MM.1S (cell line): ENCODE data around the gene VTA1.

Experiments
- DNase-seq: peaks from one replicate; pipeline ENCODE4 v3.0.0-alpha.2; 2015
- H2AFZ ChIP-seq: fragments of 300-600 bp; sonication (generic); 2 replicates; pipeline ENCODE4 v1.6.0; 2016; ENCODE audit warnings: antibody characterized with exemption, low read length
- H3F3A ChIP-seq: fragments of 300-600 bp; sonication (generic); 2 replicates; pipeline ENCODE4 v1.6.1; 2016; ENCODE audit warnings: mild to moderate bottlenecking, antibody characterized with exemption, low read length, moderate library complexity, mixed read lengths; ENCODE audit not compliant: insufficient read depth
- H3K27ac ChIP-seq: fragments of 300-600 bp; sonication (generic); 2 replicates; pipeline ENCODE4 v1.5.1; 2016; ENCODE audit warnings: mild to moderate bottlenecking, low read length
- H3K27me3 ChIP-seq: fragments of 300-600 bp; sonication (generic); replicated peaks from 2 replicates; pipeline ENCODE4 v1.6.0; 2016; ENCODE audit warnings: low read length; ENCODE audit not compliant: insufficient read depth
- H3K36me3 ChIP-seq: fragments of 300-600 bp; sonication (generic); replicated peaks from 2 replicates; pipeline ENCODE4 v1.6.1; 2016; ENCODE audit warnings: mild to moderate bottlenecking, low read length, mixed read lengths; ENCODE audit not compliant: insufficient read depth
- H3K4me1 ChIP-seq: fragments of 300-600 bp; sonication (generic); 2 replicates; pipeline ENCODE4 v1.6.1; 2016; ENCODE audit warnings: low read length, mixed read lengths
- H3K4me2 ChIP-seq: fragments of 300-600 bp; sonication (generic); 2 replicates; pipeline ENCODE4 v1.6.0; 2016; ENCODE audit warnings: low read depth, low read length
- H3K4me3 ChIP-seq: fragments of 300-600 bp; sonication (generic); 2 replicates; pipeline ENCODE4 v1.5.1; 2016; ENCODE audit warnings: low read length, mixed read lengths
- H3K79me2 ChIP-seq: fragments of 300-600 bp; sonication (generic); 2 replicates; pipeline ENCODE4 v1.6.1; 2016; ENCODE audit warnings: mixed run types, low read length, mixed read lengths
- H3K9ac ChIP-seq: fragments of 300-600 bp; sonication (generic); 2 replicates; pipeline ENCODE4 v1.6.1; 2016; ENCODE audit warnings: low read length, mixed read lengths
- H3K9me2 ChIP-seq: fragments of 300-600 bp; sonication (generic); replicated peaks from 2 replicates; pipeline ENCODE4 v1.6.1; 2016; ENCODE audit warnings: mild to moderate bottlenecking, low read length, mixed read lengths; ENCODE audit not compliant: insufficient read depth
- H3K9me3 ChIP-seq: fragments of 300-600 bp; sonication (generic); replicated peaks from 2 replicates; pipeline ENCODE4 v1.6.1; 2016; ENCODE audit warnings: mild to moderate bottlenecking, low read length, mixed read lengths; ENCODE audit not compliant: insufficient read depth
- H4K20me1 ChIP-seq: fragments of 300-600 bp; sonication (generic); 2 replicates; pipeline ENCODE4 v1.6.1; 2016; ENCODE audit warnings: mild to moderate bottlenecking, low read length, moderate library complexity, mixed read lengths; ENCODE audit not compliant: insufficient read depth
- EZH2 ChIP-seq: fragments of 300-600 bp; sonication (generic); optimal IDR thresholded peaks from 2 replicates; pipeline ENCODE3; 2017; ENCODE audit warnings: low read depth, mild to moderate bottlenecking, antibody characterized with exemption, low read length, mixed read lengths
- EZH2phosphoT487 ChIP-seq: fragments of 300-600 bp; sonication (generic); IDR thresholded peaks from 2 replicates; pipeline ENCODE4 v1.6.1; 2018; ENCODE audit warnings: antibody characterized with exemption, low read length
- TF ChIP-seq, protein P1 (sequence below): fragments of 300-600 bp; sonication (generic); IDR thresholded peaks from 2 replicates; pipeline ENCODE4 v1.5.1; 2016; ENCODE audit warnings: antibody characterized with exemption, low read length, mixed read lengths

Gene VTA1

DNA sequence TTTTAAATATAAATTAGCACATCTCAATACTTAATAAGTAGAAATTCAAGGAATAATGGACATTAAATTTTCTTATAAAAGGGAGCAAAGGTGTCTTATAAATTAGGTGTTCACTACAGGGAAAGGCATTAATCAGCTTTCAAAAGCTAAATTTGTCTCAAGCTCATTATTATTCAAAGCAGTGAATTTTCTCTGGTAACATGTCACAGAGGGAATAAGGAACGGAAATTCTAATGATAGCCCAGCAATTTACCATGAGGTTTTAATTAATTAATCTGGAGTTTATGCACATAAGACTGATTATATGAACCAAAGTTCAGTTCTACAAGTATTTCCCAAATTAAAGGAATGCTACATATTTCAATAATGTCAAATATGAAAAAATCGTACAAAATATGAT lies 29.7 kb upstream of the VTA1 start:
- H3K9me2 ChIP-seq, result no peaks in the 10 kb centered on the region
- no peak for DNase-seq
- no peaks in the 10 kb centered on the region for H3K4me1 ChIP-seq
- H4K20me1 ChIP-seq, result no peaks in the 10 kb centered on the region
- H3K4me2 ChIP-seq, result no peak overlapping the region
- no peak overlapping the region for H3K9ac ChIP-seq
- no peak for TF ChIP-seq EZH2phosphoT487
- TF ChIP-seq, protein P1, sequence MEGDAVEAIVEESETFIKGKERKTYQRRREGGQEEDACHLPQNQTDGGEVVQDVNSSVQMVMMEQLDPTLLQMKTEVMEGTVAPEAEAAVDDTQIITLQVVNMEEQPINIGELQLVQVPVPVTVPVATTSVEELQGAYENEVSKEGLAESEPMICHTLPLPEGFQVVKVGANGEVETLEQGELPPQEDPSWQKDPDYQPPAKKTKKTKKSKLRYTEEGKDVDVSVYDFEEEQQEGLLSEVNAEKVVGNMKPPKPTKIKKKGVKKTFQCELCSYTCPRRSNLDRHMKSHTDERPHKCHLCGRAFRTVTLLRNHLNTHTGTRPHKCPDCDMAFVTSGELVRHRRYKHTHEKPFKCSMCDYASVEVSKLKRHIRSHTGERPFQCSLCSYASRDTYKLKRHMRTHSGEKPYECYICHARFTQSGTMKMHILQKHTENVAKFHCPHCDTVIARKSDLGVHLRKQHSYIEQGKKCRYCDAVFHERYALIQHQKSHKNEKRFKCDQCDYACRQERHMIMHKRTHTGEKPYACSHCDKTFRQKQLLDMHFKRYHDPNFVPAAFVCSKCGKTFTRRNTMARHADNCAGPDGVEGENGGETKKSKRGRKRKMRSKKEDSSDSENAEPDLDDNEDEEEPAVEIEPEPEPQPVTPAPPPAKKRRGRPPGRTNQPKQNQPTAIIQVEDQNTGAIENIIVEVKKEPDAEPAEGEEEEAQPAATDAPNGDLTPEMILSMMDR, result no peak
- no peak for TF ChIP-seq EZH2
- H3F3A ChIP-seq, result no peaks in the 10 kb centered on the region
- H3K36me3 ChIP-seq, result no peaks in the 10 kb centered on the region
- H3K79me2 ChIP-seq, result no peaks in the 10 kb centered on the region
- H3K27ac ChIP-seq, result no peak overlapping the region
- H3K4me3 ChIP-seq, result no peak overlapping the region
- H2AFZ ChIP-seq, result no peak overlapping the region
- H3K9me3 ChIP-seq, result no peaks in the 10 kb centered on the region
- H3K27me3 ChIP-seq, result no peaks in the 10 kb centered on the region

DNA sequence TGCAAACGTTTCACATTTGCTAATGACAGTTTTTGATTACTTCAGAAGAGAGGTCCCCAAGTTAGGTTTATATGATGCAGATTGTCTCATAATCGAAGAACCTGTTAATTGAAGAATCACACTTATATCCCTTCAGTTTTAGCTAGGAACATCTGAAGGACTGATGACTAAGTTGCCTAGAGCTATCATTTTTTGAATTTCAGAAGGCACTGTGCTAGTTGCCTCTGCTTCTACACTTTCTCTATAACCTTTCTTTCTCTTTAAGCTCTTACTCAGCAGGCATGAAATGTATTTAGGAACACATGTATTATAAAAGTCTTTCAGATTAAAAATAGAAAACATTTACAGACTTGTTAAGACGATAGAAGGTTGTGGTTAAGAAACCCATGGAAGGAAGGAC lies 28.7 kb upstream of the VTA1 start:
- Histone ChIP-seq H3K9ac (no peak overlapping the region), H3K4me1 (no peaks in the 10 kb centered on the region), H3K4me3 (no peak overlapping the region), H4K20me1 (no peaks in the 10 kb centered on the region), H3K27me3 (no peaks in the 10 kb centered on the region), H3F3A (no peaks in the 10 kb centered on the region), H3K9me3 (no peaks in the 10 kb centered on the region), H3K4me2 (no peak overlapping the region), H3K36me3 (no peaks in the 10 kb centered on the region), H3K79me2 (no peaks in the 10 kb centered on the region), H3K27ac (no peak overlapping the region), H2AFZ (no peak overlapping the region), H3K9me2 (no peaks in the 10 kb centered on the region)
- DNase-seq, result no peak
- TF ChIP-seq EZH2, result no peak
- no peak for TF ChIP-seq EZH2phosphoT487
- TF ChIP-seq, protein P1, result no peak

DNA sequence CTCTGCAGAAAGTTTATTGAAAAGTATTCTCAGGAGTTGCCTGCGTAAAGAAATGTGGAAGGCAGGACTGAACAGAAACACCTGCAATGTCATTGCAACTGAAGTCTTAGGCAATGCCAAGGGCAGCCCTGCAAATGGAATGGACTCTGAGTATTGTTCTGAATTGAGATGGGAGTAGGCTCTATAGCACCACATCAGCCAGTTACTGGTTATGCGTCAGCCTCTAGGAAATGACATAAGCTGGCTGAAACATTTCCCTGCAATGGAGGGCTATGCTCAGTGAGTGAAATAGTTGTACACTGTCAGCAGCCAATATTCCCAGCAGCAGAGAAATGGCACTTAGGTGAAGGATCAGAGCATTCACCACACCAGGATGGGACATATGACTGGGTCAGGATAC lies 28.1 kb upstream of the VTA1 start:
- TF ChIP-seq EZH2, result no peak
- TF ChIP-seq, protein P1, result no peak
- no peak for TF ChIP-seq EZH2phosphoT487
- Histone ChIP-seq H3K79me2 (no peaks in the 10 kb centered on the region), H3K27me3 (no peaks in the 10 kb centered on the region), H3K9me3 (no peaks in the 10 kb centered on the region), H4K20me1 (no peaks in the 10 kb centered on the region), H3K4me2 (no peak overlapping the region), H3F3A (no peaks in the 10 kb centered on the region), H3K27ac (no peak overlapping the region), H3K9ac (no peak overlapping the region), H3K4me1 (no peaks in the 10 kb centered on the region), H3K4me3 (no peak overlapping the region), H3K9me2 (no peaks in the 10 kb centered on the region), H3K36me3 (no peaks in the 10 kb centered on the region), H2AFZ (no peak overlapping the region)
- no peak for DNase-seq

DNA sequence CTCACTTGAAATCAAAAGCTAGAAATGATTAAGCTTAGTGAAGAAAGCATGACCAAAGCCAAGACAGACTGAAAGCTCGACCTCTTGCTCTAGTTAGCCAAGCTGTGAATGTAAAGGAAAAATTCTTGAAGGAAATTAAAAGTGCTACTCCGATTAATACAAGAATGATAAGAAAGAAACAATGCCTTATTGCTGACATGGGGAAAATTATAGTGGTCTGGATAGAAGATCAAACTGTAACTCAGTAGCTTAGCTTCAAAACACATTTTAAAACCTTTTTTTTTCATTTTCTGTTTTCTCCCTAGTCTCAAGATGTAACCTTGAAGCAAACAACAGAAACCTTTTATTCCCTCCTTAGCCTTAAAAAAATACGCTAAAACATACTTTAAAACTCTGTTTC lies 25.7 kb upstream of the VTA1 start:
- H3K27ac ChIP-seq, result no peak overlapping the region
- no peaks in the 10 kb centered on the region for H3K27me3 ChIP-seq
- TF ChIP-seq, protein P1, result no peak
- TF ChIP-seq EZH2, result no peak
- no peak for TF ChIP-seq EZH2phosphoT487
- H3K4me1 ChIP-seq, result no peaks in the 10 kb centered on the region
- no peak overlapping the region for H3K4me2 ChIP-seq
- H3K79me2 ChIP-seq, result no peaks in the 10 kb centered on the region
- no peaks in the 10 kb centered on the region for H4K20me1 ChIP-seq
- H3K9me2 ChIP-seq, result no peaks in the 10 kb centered on the region
- H3F3A ChIP-seq, result no peaks in the 10 kb centered on the region
- H3K9ac ChIP-seq, result no peak overlapping the region
- H3K9me3 ChIP-seq, result no peaks in the 10 kb centered on the region
- no peak overlapping the region for H2AFZ ChIP-seq
- H3K36me3 ChIP-seq, result no peaks in the 10 kb centered on the region
- no peak overlapping the region for H3K4me3 ChIP-seq
- DNase-seq, result no peak
